Fibroblast of skin of scalp (primary cell): Measurements from ENCODE around the gene TGFB1I1.
"Not testable (repeated sequence)": the region's sequence is repeated elsewhere in the genome, so short reads cannot be mapped to it uniquely, and the experiment has no call there.

Experiments used
- DNase-seq: peaks from one replicate; pipeline ENCODE4 v3.0.0-alpha.2; 2013

The TGFB1I1 gene

DNA sequence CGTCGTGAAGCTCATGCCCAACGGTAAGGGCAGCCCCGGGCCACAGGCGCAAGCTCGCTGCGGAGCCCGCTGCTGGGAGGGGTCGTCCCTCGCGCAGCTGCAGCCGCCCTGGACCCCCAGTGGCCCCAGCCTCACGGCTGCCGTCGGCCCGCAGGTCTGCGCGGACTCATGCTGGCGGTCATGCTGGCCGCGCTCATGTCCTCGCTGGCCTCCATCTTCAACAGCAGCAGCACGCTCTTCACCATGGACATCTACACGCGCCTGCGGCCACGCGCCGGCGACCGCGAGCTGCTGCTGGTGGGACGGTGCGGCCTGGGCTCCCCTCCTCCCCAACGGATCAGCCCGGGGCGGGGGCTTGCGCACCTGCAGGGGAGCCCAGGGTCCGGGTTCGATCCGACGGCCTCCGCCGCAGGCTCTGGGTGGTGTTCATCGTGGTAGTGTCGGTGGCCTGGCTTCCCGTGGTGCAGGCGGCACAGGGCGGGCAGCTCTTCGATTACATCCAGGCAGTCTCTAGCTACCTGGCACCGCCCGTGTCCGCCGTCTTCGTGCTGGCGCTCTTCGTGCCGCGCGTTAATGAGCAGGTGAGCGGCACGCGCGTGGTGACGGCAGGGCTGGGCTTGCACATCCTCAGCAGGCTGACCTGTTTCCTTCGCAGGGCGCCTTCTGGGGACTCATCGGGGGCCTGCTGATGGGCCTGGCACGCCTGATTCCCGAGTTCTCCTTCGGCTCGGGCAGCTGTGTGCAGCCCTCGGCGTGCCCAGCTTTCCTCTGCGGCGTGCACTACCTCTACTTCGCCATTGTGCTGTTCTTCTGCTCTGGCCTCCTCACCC is 16.7 kb downstream of the TGFB1I1 start:
- no peak for DNase-seq

DNA sequence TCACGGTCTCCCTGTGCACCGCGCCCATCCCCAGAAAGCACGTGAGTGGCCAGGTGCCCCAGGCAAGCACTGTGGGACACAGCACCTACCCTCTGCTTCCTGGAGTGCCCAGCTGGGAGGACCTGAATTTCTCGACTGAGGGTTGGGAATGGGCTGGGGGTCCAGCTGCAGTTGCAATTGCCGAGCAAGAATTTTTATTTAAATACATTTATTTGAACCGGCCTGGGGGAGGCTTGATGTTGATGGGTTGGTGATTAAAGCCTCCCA is 17.3 kb downstream of the TGFB1I1 start:
- DNase-seq, result no peak

DNA sequence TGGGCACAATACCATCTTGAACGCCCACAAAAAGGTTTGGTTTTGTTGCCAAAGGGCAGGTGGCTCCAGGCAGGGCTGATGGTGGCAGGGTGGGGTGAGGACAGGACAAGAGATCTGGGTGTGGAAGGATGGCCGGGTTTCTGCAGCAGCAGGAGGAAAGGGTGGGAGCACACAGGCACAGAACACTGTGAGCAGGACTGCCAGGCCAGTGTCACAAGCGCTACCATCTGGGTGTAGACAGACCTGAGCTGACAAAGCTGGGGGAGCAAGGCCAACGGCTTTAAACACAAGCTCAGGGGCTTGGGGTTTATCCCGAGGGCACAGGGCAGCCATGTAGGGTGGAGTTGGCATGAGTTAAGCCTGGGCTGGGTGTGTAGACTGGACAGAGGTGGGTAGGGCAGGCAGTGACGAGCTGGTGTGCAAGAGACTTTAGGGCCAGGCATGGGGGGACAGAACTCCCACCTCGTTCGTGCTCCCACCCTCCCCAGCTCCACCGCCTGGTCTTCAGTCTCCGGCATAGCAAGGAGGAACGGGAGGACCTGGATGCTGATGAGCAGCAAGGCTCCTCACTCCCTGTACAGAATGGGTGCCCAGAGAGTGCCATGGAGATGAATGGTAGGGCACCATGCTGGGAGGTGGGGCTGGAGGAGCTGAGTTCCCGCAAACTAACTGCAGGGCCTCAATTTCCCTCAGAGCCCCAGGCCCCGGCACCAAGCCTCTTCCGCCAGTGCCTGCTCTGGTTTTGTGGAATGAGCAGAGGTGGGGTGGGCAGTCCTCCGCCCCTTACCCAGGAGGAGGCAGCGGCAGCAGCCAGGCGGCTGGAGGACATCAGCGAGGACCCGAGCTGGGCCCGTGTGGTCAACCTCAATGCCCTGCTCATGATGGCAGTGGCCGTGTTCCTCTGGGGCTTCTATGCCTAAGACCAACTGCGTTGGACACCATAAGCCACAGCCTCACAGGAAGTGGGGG is 17.9 kb downstream of the TGFB1I1 start:
- no peak for DNase-seq

DNA sequence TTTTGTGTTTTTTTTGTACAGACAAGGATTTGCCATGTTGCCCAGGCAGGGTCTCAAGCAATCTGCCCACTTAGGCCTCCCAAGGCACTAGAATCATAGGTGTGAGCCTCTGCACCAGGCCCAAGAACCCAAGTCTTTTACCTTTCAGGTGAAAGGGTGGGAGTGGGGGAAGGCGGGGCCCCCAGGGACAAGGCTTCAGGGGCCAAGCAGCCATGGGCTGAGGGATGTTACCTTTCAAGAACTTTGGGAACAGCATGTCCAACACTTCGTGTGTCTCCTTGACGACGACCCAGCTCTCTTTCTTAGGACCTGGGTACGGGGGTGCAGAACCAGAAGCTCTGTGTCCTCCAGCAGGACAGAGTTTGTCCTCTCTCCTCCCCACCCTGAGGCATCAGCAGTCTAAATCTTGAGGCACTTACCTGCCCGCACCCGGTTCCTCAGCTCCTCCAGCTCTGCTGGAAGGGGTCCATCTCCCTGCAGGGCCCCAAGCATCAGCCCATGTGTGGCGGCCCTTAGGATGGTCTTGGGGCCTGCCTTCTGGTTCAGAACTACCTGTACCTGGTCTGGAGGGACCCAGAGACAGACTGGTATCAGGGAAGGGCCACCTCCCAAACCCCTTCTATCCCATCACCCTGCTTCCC is 19.9 kb downstream of the TGFB1I1 start:
- no peak for DNase-seq

DNA sequence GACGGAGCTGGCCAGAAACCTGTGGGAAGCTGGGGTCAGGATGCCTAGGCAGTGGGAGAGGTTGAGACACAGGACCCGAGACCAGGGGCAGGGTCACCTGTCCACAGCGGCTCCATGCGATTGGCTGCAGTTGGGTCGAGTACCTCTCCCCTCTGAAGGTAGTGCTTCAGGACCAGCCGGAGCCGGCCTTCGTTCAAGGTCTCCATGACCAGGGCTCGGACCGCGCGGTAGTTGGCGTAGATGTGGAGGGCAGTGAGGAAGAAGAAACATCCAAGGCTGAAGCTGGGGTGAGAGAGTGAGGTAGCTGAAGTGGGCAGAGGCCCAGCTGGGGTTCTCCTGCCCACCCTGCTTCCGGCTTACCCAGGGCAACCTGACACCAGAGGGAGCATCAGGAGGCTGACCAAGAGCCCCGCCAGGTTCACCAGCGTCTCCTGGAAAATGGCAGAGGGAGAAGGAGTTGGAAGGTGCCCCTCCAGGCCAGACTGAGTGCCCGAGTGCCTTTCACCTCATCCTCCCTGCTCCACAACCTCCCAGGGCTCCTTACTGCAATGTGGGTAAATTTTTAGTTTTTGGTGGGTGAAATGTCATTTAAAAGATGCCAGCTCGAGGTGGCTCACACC is 21.7 kb downstream of the TGFB1I1 start:
- no peak for DNase-seq

DNA sequence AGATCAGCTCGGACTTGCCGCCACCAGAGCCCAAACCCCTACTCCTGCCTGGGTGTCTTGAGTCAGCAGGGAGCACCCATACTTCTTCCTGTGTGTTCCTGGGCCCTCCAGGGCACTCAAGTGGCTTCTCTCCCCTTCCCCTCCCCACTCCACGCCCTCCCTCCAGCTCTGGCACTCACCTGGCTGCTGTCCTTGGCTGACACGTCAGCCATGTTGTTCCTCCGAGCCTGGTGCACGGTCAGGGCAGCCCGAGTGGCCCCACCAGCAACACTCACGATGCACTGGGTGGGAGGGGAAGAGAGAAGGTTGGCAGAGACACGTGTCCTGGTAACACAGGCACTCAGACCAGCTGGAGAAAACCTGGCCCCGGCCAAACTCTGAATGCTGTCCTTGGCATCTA is 24.7 kb downstream of the TGFB1I1 start:
- DNase-seq, result no peak

DNA sequence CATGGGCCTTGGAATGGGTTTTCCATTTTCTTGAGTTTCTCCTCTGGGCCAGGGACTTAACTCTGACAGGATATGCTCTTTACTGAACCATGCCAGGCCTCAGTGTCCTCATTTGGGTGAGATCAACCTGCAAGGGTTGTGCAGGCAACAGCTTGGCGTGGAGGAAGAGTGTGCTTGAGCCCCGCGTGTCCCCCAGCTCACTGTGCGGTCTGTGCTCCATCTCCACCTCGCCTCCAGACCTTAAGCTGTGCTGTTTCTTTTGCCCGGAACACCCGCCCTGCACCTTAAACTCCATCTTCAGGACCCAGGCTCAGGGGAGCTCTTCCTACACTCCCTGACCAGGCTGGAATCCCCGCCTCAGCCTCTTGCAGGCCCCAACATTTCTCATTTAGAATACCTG is 26.5 kb downstream of the TGFB1I1 start:
- DNase-seq, result no peak

DNA sequence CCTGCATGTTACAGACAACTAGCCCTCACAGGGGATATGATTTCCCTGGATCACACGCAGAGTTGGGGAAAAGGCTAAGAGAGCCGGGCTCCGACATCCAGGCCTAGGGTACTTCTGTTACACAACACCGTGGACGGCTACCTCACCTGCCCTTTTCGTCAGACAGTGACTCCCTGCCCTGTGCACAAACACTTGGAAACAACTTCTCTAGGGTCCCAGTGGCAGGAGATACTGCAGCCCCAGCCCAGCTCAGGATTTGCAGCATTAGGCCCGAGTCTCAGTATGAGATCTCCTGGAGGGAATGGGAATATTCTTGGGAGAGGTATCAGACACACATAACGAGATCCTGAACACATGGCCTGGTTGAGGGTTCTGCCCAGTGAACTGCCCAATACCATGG is 28.0 kb downstream of the TGFB1I1 start:
- no peak for DNase-seq

DNA sequence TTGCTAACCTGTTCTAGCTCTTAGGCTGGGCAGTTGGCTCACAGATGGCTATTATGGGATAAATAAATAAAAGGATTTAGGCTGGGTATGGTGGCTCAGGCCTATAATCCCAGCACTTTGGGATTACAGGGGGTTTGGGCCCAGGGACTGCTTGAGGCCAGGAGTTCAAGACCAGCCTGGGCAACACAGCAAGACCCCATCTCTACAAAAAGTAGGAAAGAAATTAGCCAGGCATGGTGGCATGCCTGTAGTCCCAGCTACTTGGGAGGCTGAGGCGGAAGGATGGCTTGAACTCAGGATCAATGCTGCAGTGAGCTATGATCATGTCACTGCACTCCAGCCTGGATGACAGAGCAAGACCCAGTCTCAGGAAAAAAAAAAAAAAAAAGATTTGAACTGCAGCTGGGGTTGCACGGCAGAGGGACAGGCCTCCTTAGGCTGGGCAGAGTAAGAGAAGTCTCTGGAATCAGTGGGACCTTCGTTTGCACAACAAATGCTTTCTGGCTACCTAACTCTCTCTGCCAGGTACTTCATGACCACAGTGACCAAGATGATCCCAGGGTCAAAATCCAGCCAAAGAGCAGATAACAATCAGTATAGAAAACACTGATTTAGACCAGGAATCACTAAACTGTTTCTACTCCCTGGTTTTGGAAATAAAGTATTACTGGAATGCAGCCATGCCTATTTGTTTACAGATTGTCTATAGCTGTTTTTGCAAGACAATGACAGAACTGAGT is 29.4 kb downstream of the TGFB1I1 start:
- no peak for DNase-seq

DNA sequence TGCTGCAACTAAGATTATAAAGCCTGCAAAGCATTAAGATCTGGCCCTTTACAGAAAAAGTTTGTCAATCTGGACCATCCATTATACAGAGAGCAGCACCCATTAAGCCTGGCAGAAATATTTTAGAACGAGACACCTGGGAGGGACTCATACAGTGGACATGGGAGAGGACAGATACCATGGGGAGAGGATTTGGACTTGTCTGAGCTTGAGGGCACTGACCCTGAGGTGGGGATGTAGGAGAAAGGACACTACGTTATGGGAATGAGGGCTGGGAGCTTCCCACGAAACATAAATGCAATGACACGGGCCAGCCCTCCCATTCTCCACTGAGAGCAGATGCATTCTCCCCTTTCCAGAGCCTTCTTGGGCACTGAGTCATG is 30.0 kb downstream of the TGFB1I1 start:
- no peak for DNase-seq

DNA sequence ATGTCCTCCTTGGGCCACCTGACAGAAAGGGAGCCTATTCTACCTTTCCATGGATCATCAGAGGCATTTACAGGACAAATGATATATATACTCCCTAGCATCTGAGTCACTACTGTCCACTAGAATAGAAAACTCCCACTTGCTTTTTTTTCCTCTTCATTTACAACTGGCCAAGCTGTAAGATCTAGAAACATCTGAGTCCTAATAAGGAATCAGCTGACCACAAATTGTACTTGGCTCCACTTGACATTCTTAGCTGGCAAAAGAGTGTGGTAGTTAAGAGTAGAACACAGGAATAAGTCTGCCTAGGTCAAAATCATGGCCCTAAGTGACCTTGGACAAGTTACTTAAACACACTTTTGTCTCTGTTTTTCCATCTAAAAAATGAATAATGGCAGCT is 31.0 kb downstream of the TGFB1I1 start:
- DNase-seq, result no peak

DNA sequence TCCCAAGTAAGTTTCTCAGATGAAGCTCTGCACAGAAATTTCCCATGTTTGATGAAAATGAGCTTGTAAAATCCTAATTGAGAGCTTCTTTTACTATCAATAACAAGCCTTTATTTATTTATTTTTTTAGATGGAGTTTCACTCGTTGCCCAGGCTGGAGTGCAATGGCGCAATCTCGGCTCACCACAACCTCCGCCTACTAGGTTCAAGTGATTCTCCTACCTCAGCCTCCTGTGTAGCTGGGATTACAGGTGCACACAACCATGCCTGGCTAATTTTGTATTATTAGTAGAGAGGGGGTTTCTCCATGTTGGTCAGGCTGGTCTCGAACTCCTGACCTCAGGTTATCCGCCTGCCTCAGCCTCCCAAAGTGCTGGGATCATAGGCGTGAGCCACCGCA is 31.6 kb downstream of the TGFB1I1 start:
- DNase-seq, result not testable (repeated sequence)

DNA sequence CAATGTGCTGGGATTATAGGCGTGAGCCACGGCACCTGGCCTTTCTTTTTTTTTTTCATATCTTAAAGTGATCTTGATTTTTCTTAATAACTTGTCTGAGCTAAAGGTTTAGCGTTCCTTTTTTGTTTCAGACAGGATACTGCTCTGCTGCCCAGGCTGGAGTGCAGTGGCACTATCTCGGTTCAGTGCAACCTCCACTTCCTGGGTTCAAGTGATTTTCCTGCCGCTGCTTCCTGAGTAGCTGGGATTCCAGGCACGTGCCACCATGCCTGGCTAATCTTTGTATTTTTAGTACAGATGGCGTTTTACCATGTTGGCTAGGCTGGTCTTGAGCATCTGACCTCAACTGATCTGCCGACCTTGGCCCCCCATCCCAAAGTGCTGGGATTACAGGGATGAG is 32.2 kb downstream of the TGFB1I1 start:
- no peak for DNase-seq

DNA sequence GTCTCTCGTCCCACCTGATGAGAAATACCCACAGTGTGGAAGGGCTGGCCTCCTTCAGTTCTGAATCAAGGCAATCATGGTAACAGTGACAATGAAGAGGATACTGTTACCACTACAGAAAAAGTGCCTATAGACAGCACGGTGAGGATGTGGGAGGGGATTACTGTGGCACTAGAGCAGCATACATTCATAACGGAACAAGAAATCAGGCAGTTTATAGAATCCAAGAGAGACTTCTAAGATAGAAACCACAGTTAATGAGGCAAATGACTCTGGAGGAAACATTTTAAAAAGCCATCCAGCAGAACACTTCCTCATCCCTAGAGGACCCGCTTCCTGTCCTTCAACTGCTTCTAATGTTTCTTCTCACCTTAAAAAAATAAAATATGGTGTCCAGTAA is 33.5 kb downstream of the TGFB1I1 start:
- DNase-seq, result no peak

DNA sequence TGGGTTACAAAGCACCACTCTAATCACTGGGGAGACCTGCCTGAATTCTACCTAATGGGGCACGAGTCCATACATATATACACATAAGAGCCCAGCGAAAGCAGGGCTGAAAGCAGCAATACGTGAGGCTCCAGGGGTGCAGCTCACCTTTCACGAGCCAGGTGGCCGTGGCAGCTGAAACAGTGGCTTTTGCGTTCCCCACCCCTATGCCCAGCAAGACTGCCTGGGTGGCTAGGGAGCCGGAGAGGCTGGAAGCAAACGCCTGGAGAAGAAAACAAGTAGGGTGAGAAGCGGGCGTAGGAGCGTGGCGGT is 35.6 kb downstream of the TGFB1I1 start:
- DNase-seq, result no peak

DNA sequence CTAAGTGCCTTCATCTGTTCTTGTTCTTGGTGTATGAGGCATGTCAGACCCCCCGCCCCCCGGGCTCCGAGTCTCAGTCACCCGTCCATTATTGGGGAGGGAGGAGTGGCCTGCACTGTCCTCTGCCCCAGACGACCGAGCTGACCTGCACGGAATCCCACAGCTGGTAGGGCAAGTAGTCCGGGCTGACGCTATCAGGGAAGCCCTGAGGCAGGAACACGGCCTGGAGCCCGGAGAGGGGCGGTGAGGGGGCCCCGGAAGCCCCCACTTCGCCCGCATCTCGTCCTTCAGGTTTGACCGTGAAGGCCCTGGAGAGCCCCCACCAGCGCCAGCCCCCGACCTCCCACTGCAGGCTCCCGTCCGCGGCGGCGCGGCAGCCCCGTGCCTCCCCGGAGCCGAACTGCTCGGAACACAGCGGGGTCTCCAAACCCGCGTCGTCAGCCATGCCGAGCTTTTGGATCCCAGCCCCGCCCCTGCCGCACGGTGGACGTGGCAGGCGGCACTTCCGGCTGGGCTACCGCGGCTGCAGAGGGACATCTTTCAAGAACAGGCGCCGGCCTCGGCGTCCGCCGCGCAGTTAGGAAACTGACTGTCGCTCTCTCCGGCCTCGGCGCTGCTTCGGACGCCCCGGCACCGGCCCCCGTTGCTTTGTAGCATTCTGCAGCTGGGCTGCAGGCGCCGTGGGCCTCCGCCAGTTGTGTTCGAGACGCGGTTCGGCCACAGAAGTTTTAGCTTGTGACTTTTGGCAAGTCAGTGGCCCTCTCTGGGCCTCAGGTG is 36.2 kb downstream of the TGFB1I1 start, which contains the start of gene RUSF1:
Gene RUSF1, minus strand, starts transcription at position 463 of the 777 bp plus-strand sequence. Its CDS starts 18 bp downstream, at position 445.
- peak; percentile 94 for DNase-seq

DNA sequence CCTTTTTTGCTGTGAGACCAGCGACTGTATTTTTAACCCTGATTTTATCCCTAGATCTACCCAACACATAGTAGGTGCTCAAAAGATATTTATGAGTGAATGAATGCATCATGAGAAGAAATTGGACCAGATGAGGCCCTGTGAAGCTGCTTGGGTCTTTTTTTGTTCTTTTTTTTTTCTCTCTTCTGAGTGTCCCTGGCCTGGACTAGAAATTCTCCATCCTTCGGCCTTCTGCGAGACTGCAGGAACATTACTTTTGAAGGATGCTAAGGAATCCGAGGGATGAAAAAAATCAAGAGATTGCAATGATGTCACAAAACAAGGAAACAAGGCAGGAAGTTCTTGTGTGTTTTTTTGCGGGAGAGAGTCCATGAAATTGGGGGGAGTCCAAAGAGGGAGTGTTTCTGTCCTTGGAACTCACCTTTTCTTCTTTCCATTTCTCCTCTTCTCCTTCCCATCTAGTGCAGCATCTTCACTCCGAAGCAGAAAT is 36.8 kb downstream of the TGFB1I1 start:
- DNase-seq, result peak; percentile 59

DNA sequence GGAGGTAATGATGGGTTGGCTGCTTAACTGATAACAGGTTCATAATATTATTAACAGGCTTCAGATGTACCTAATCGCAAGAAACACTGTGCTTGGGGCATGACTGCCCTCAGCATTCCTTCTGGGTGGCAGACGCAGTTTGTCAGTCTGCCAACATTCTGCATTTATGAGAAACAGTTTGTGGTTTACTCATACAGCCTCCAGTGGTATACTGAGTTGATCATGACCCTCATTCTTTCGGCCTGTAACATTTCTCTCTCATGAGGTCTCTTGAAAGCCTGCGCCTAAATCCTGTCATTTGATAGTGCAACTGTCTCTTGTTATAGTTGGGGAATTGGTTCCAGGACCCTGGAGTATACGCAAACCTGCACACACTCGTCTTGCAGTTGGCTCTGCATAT is 41.2 kb downstream of the TGFB1I1 start:
- DNase-seq, result peak; percentile 88

DNA sequence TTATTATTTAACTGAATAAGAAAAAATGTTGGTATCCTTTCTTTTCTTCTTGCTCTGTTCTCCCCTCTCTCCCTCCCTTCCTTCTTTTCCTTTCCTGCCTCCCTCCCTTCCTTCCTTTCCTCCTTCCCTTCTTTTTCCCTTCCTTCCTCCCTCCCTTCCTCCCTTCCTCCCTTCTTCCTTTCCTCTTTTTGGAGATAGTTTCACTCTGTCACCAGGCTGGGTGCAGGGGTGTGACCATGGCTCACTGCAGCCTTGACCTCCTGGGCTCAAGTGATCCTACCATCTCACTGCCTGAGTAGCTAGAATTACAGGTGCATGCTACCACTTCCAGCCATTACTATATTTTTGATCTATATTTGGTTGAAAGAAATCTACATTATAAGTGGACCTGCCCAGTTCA is 41.9 kb downstream of the TGFB1I1 start:
- DNase-seq, result no peak

DNA sequence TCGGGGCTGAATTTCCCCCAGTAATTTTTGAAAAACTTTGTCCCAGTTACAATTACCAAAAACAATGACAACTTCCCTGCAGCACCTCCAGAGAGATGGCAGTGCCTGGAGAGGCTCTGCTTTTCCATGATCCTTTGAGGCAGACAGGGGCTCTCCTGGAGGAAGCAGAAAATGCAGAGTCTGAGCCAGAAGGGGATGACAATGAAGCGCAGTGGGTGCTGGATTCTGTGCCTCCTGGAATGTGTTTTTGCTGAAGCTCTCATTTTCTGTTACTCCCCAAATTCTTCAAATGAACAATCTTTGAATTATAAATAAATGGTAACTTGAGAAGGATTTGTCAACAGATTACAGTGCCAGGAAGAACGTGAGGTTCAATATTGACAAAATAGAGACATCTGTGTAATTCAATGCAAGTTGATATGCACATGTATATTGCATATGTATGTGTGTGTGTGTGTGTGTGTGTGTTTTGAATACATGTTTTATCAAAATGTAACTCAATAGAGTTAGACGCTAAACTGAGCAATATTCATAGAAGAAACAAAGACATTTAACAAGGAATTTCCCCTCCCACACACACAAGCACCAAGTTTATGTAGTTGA is 45.9 kb downstream of the TGFB1I1 start:
- no peak for DNase-seq
